Hepatocyte (in vitro differentiated cells): ENCODE results near the gene CARMIL3. TPM values are rescaled to one million over a fixed set of nuclear protein-coding genes. Genes with fewer than 3 reads are reported as not detected.

ENCODE experiments used
- DNase-seq: peaks from one replicate; pipeline ENCODE4 v3.0.0-alpha.2; 2016; ENCODE audit warnings: low spot score
- H2AFZ ChIP-seq: fragments of 200-600 bp; sonication (generic); 2 replicates; pipeline ENCODE4 v1.6.0; 2016; ENCODE audit warnings: antibody characterized with exemption, mild to moderate bottlenecking
- H3K27ac ChIP-seq: fragments of 200-600 bp; sonication (generic); 2 replicates; pipeline ENCODE4 v1.5.1; 2016; ENCODE audit warnings: mild to moderate bottlenecking
- H3K27me3 ChIP-seq: fragments of 200-600 bp; sonication (generic); 2 replicates; pipeline ENCODE4 v1.6.1; 2016
- H3K36me3 ChIP-seq: fragments of 200-600 bp; sonication (generic); replicated peaks from 2 replicates; pipeline ENCODE4 v1.5.1; 2016; ENCODE audit warnings: low read depth; ENCODE audit not compliant: insufficient read depth
- H3K4me1 ChIP-seq: fragments of 200-600 bp; sonication (generic); 2 replicates; pipeline ENCODE4 v1.5.1; 2016; ENCODE audit warnings: mild to moderate bottlenecking, moderate library complexity; ENCODE audit not compliant: insufficient read depth
- H3K4me2 ChIP-seq: fragments of 200-600 bp; sonication (generic); 2 replicates; pipeline ENCODE4 v1.6.0; 2016
- H3K4me3 ChIP-seq: fragments of 200-600 bp; sonication (generic); 2 replicates; pipeline ENCODE4 v1.5.1; 2016; ENCODE audit warnings: mild to moderate bottlenecking
- H3K79me2 ChIP-seq: fragments of 200-600 bp; sonication (generic); 2 replicates; pipeline ENCODE4 v1.6.0; 2017; ENCODE audit warnings: mild to moderate bottlenecking
- H3K9me2 ChIP-seq: fragments of 200-600 bp; sonication (generic); replicated peaks from 2 replicates; pipeline ENCODE4 v1.6.0; 2017; ENCODE audit warnings: mild to moderate bottlenecking; ENCODE audit not compliant: insufficient read depth
- H3K9me3 ChIP-seq: fragments of 200-600 bp; sonication (generic); 2 replicates; pipeline ENCODE4 v1.5.1; 2016; ENCODE audit warnings: low read depth, mild to moderate bottlenecking
- H4K20me1 ChIP-seq: fragments of 200-600 bp; sonication (generic); 2 replicates; pipeline ENCODE4 v1.6.0; 2016; ENCODE audit warnings: mild to moderate bottlenecking; ENCODE audit not compliant: insufficient read depth, poor library complexity, severe bottlenecking
- CTCF ChIP-seq: fragments of 200-600 bp; sonication (generic); IDR thresholded peaks from 2 replicates; pipeline ENCODE4 v1.5.1; 2016; ENCODE audit warnings: antibody characterized with exemption, mild to moderate bottlenecking; ENCODE audit not compliant: poor library complexity
- EZH2 ChIP-seq: fragments of 200-600 bp; sonication (generic); IDR thresholded peaks from 2 replicates; pipeline ENCODE4 v1.6.1; 2016; ENCODE audit warnings: antibody characterized with exemption, mild to moderate bottlenecking, borderline replicate concordance
- EZH2phosphoT487 ChIP-seq: fragments of 200-600 bp; sonication (generic); IDR thresholded peaks from one replicate; pipeline ENCODE4 v1.6.1; 2018; ENCODE audit warnings: antibody characterized with exemption, mild to moderate bottlenecking, low read depth, moderate library complexity; ENCODE audit not compliant: unreplicated experiment, severe bottlenecking
- WGBS: methylation state at CpG from one replicate; pipeline ENCODE4 v1.1.6; 2016; ENCODE audit warnings: low lambda C conversion rate; ENCODE audit errors: missing lambda C conversion rate; 5-methylcytosine and 5-hydroxymethylcytosine counted together
- polyA plus RNA-seq: library from polyadenylated mRNA; unstranded; fragments of >200 nt; fragmentation: Nextera tagmentation; extraction: Ambion mirVana; gene quantifications from 2 replicates; pipeline ENCODE4 v1.2.1, GENCODE V29; 2016
- total RNA-seq: library from RNA; depleted of rRNA; stranded (reverse); fragments of >200 nt; gene quantifications from 2 replicates; pipeline ENCODE4 v1.2.3, GENCODE V29; 2014

CARMIL3 gene
- total and polyA plus RNA-seq, 2 experiments from 2014 or later, result 0.37 TPM; not detected in 1

- TF ChIP-seq EZH2, result no peak
- no peak for TF ChIP-seq CTCF
- no peak for TF ChIP-seq EZH2phosphoT487
- Histone ChIP-seq H4K20me1 (no peaks in the 10 kb centered on the region), H3K4me2 (peak overlapping the region; percentile 84), H3K36me3 (no peaks in the 10 kb centered on the region), H3K9me3 (no peaks in the 10 kb centered on the region), H2AFZ (peak overlapping the region; percentile 43), H3K27ac (peak overlapping the region; percentile 95), H3K27me3 (no peaks in the 10 kb centered on the region), H3K9me2 (no peaks in the 10 kb centered on the region), H3K79me2 (peaks cover 27% of the 10 kb centered on the region), H3K4me3 (no peak overlapping the region), H3K4me1 (peaks cover 12% of the 10 kb centered on the region)
- DNase-seq, result peak; percentile 4
- WGBS, result 85% methylated on average over 19 of the region's 19 CpGs
Measured at GRCh38 chr14:24093207-24093900, 41.5 kb downstream of the CARMIL3 start.

- Histone ChIP-seq H3K4me1 (peaks cover 12% of the 10 kb centered on the region), H3K9me3 (no peaks in the 10 kb centered on the region), H3K4me2 (peak within 1 kb of the TSS; percentile 84), H3K27ac (peak within 1 kb of the TSS; percentile 95), H2AFZ (peak within 1 kb of the TSS; percentile 73), H3K4me3 (peak within 1 kb of the TSS; percentile 84), H3K36me3 (no peaks in the 10 kb centered on the region), H3K79me2 (peaks cover 27% of the 10 kb centered on the region), H3K27me3 (no peaks in the 10 kb centered on the region), H4K20me1 (no peaks in the 10 kb centered on the region), H3K9me2 (no peaks in the 10 kb centered on the region)
- 1% methylated on average over 20 of the region's 68 CpGs for WGBS
- TF ChIP-seq EZH2phosphoT487 (no peak), CTCF (no peak), EZH2 (no peak)
- DNase-seq, result peak; percentile 95
Measured at GRCh38 chr14:24093901-24094840, 42.4 kb downstream of the CARMIL3 start, which contains the start of gene PCK2. TSS of gene PCK2 (plus strand) at chr14:24094311. CDS start at chr14:24094406, 95 bp downstream.

- Histone ChIP-seq H3K79me2 (peaks cover 27% of the 10 kb centered on the region), H3K27ac (peak overlapping the region; percentile 95), H3K36me3 (no peaks in the 10 kb centered on the region), H3K9me2 (no peaks in the 10 kb centered on the region), H3K4me1 (peaks cover 12% of the 10 kb centered on the region), H2AFZ (peak overlapping the region; percentile 73), H3K9me3 (no peaks in the 10 kb centered on the region), H3K4me2 (peak overlapping the region; percentile 84), H3K27me3 (no peaks in the 10 kb centered on the region), H4K20me1 (no peaks in the 10 kb centered on the region), H3K4me3 (peak overlapping the region; percentile 84)
- no peak for DNase-seq
- TF ChIP-seq EZH2phosphoT487 (no peak), CTCF (no peak), EZH2 (no peak)
- 3% methylated on average over 14 of the region's 14 CpGs for WGBS
Measured at GRCh38 chr14:24094841-24095270, 43.0 kb downstream of the CARMIL3 start.
